Measurements from ENCODE around the gene CDHR2.

The CDHR2 gene

DNA sequence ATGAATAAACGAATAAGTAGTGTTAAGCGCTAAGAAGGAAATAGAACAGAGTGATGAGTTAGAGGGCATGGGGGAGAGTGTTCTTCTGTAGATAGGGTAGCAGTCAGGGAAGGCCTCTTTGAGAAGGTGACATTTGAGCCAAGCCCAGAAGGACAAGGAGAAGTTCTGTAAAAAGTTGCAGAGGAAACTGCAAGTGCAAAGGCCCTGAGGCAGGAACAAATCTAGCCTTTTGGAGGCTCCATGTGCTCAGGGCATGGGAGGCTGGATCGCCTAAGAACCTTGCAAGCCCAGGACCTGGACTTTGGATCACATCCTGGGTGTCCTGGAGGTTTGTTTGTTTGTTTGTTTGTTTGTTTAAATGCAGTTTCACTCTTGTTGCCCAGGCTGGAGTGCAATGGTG, 89.3 kb downstream of the CDHR2 start:
- H3K9ac ChIP-seq (ENCODE audit: low read depth, low read length, poor library complexity) = no peak overlapping the region
- H3K4ac ChIP-seq (ENCODE audit: low read length) = no peak overlapping the region
- no peak overlapping the region for H2BK120ac ChIP-seq (ENCODE audit: low read depth, low read length)
- no peak overlapping the region for H3K23ac ChIP-seq (ENCODE audit: low read depth, low read length, poor library complexity)
- no peak overlapping the region for H2BK15ac ChIP-seq (ENCODE audit: low read length)
- H3K14ac ChIP-seq (ENCODE audit: low read length) = no peak overlapping the region
- WGBS, 2 donors (ENCODE audit: extremely low coverage in 2 of 2, insufficient read length in 2 of 2, insufficient replicate concordance in 1 of 2) = 100% methylated on average over 2 of the region's 3 CpGs
- H4K8ac ChIP-seq (ENCODE audit: low read depth, low read length) = no peak overlapping the region
- no peak overlapping the region for H2BK12ac ChIP-seq (ENCODE audit: low read length)
- H4K91ac ChIP-seq (ENCODE audit: low read depth, low read length, poor library complexity) = no peak overlapping the region
- H3K4me2 ChIP-seq (ENCODE audit: insufficient read depth, low read length, poor library complexity, severe bottlenecking) = no peak overlapping the region
- no peak overlapping the region for H2AFZ ChIP-seq (ENCODE audit: low read length)
- H3K36me3 ChIP-seq (replicated peaks in 1 of 2; ENCODE audit: control insufficient read depth in 2 of 2, insufficient read depth in 2 of 2, low read length in 2 of 2) = no peaks in the 10 kb centered on the region
- H3K79me1 ChIP-seq (ENCODE audit: low read depth, low read length) = no peaks in the 10 kb centered on the region
- peaks cover 0 to 84% (median 0%) of the 10 kb centered on the region in 3 experiments for H3K27me3 ChIP-seq (ENCODE audit: control insufficient read depth in 3 of 3, insufficient read depth in 3 of 3, low read depth in 1 of 3, low read length in 3 of 3)
- no peaks in the 10 kb centered on the region for H3K4me1 ChIP-seq (ENCODE audit: control insufficient read depth in 2 of 2, insufficient read depth in 1 of 2, low read depth in 1 of 2, low read length in 2 of 2)
- no peak overlapping the region for H2AK5ac ChIP-seq (ENCODE audit: low read depth, low read length)
- peaks cover 0 to 5% of the 10 kb centered on the region in 2 donors for H3K9me3 ChIP-seq (replicated peaks in 1 of 2; ENCODE audit: control insufficient read depth in 2 of 2, insufficient read depth in 1 of 2, low read depth in 1 of 2, low read length in 2 of 2)
- H2BK5ac ChIP-seq (ENCODE audit: low read length) = no peak overlapping the region
- no peak overlapping the region for H3K4me3 ChIP-seq (ENCODE audit: low read length in 2 of 2)
- no peak overlapping the region for H3K27ac ChIP-seq (replicated peaks; ENCODE audit: low read length)
- no peak for DNase-seq (ENCODE audit: low spot score)
- no peak overlapping the region for H3K18ac ChIP-seq (ENCODE audit: low read length)

GRCh38 chr5:176639208-176639607, 90.1 kb downstream of the CDHR2 start:
- H3K9me3 ChIP-seq (replicated peaks in 1 of 2; ENCODE audit: control insufficient read depth in 2 of 2, insufficient read depth in 1 of 2, low read depth in 1 of 2, low read length in 2 of 2) = peaks cover 0 to 5% of the 10 kb centered on the region in 2 donors
- no peak overlapping the region for H3K27ac ChIP-seq (replicated peaks; ENCODE audit: low read length)
- no peaks in the 10 kb centered on the region for H3K79me1 ChIP-seq (ENCODE audit: low read depth, low read length)
- H2BK12ac ChIP-seq (ENCODE audit: low read length) = no peak overlapping the region
- no peak overlapping the region for H2BK15ac ChIP-seq (ENCODE audit: low read length)
- no peak overlapping the region for H2AK5ac ChIP-seq (ENCODE audit: low read depth, low read length)
- peaks cover 0 to 85% (median 0%) of the 10 kb centered on the region in 3 experiments for H3K27me3 ChIP-seq (ENCODE audit: control insufficient read depth in 3 of 3, insufficient read depth in 3 of 3, low read depth in 1 of 3, low read length in 3 of 3)
- no peak overlapping the region for H2BK5ac ChIP-seq (ENCODE audit: low read length)
- H3K23ac ChIP-seq (ENCODE audit: low read depth, low read length, poor library complexity) = no peak overlapping the region
- no peak overlapping the region for H3K18ac ChIP-seq (ENCODE audit: low read length)
- H4K8ac ChIP-seq (ENCODE audit: low read depth, low read length) = no peak overlapping the region
- H3K36me3 ChIP-seq (replicated peaks in 1 of 2; ENCODE audit: control insufficient read depth in 2 of 2, insufficient read depth in 2 of 2, low read length in 2 of 2) = no peaks in the 10 kb centered on the region
- no peak overlapping the region for H4K91ac ChIP-seq (ENCODE audit: low read depth, low read length, poor library complexity)
- no CpG with 5 or more reads among the region's 4 CpGs for WGBS, 2 donors (ENCODE audit: extremely low coverage in 2 of 2, insufficient read length in 2 of 2, insufficient replicate concordance in 1 of 2)
- H3K14ac ChIP-seq (ENCODE audit: low read length) = no peak overlapping the region
- peaks cover 0 to 5% of the 10 kb centered on the region in 2 donors for H3K4me1 ChIP-seq (ENCODE audit: control insufficient read depth in 2 of 2, insufficient read depth in 1 of 2, low read depth in 1 of 2, low read length in 2 of 2)
- H3K9ac ChIP-seq (ENCODE audit: low read depth, low read length, poor library complexity) = no peak overlapping the region
- no peak overlapping the region for H2AFZ ChIP-seq (ENCODE audit: low read length)
- no peak for DNase-seq (ENCODE audit: low spot score)
- H2BK120ac ChIP-seq (ENCODE audit: low read depth, low read length) = no peak overlapping the region
- H3K4me3 ChIP-seq (ENCODE audit: low read length in 2 of 2) = no peak overlapping the region
- no peak overlapping the region for H3K4ac ChIP-seq (ENCODE audit: low read length)
- H3K4me2 ChIP-seq (ENCODE audit: insufficient read depth, low read length, poor library complexity, severe bottlenecking) = no peak overlapping the region

DNA sequence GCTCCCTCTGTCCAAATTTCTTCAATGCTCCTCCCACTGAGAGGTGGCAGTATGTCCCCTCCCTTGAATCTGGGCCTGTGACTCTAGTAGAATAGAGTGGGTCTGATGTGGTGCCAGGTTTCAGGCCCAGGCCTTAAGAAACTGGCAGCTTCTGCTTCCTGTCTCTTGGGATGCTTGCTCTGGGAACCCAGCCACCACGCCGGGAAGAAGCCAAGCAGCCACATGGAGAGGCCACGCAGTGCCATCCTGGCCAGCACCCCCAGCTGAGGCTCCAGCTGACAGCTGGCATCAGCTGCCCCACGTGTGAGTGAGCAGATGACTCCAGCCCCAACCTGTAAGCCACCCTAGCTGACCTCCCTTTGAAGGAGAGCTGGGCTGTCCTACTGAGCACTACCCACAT, 90.8 kb downstream of the CDHR2 start:
- no peak overlapping the region for H2AFZ ChIP-seq (ENCODE audit: low read length)
- no peak overlapping the region for H3K18ac ChIP-seq (ENCODE audit: low read length)
- H3K14ac ChIP-seq (ENCODE audit: low read length) = peak overlapping the region; percentile 27
- H2BK5ac ChIP-seq (ENCODE audit: low read length) = no peak overlapping the region
- no peak overlapping the region for H3K4me3 ChIP-seq (ENCODE audit: low read length in 2 of 2)
- H3K79me1 ChIP-seq (ENCODE audit: low read depth, low read length) = no peaks in the 10 kb centered on the region
- H3K23ac ChIP-seq (ENCODE audit: low read depth, low read length, poor library complexity) = no peak overlapping the region
- H2BK120ac ChIP-seq (ENCODE audit: low read depth, low read length) = no peak overlapping the region
- no peak overlapping the region for H4K91ac ChIP-seq (ENCODE audit: low read depth, low read length, poor library complexity)
- H2BK15ac ChIP-seq (ENCODE audit: low read length) = no peak overlapping the region
- H3K36me3 ChIP-seq (replicated peaks in 1 of 2; ENCODE audit: control insufficient read depth in 2 of 2, insufficient read depth in 2 of 2, low read length in 2 of 2) = no peaks in the 10 kb centered on the region
- H2BK12ac ChIP-seq (ENCODE audit: low read length) = no peak overlapping the region
- H3K27ac ChIP-seq (replicated peaks; ENCODE audit: low read length) = no peak overlapping the region
- H4K8ac ChIP-seq (ENCODE audit: low read depth, low read length) = no peak overlapping the region
- peaks cover 0 to 5% of the 10 kb centered on the region in 2 donors for H3K9me3 ChIP-seq (replicated peaks in 1 of 2; ENCODE audit: control insufficient read depth in 2 of 2, insufficient read depth in 1 of 2, low read depth in 1 of 2, low read length in 2 of 2)
- no CpG with 5 or more reads among the region's 4 CpGs for WGBS, 2 donors (ENCODE audit: extremely low coverage in 2 of 2, insufficient read length in 2 of 2, insufficient replicate concordance in 1 of 2)
- H3K9ac ChIP-seq (ENCODE audit: low read depth, low read length, poor library complexity) = peak overlapping the region; percentile 39
- peaks cover 0 to 8% of the 10 kb centered on the region in 2 donors for H3K4me1 ChIP-seq (ENCODE audit: control insufficient read depth in 2 of 2, insufficient read depth in 1 of 2, low read depth in 1 of 2, low read length in 2 of 2)
- no peak overlapping the region for H3K4ac ChIP-seq (ENCODE audit: low read length)
- H2AK5ac ChIP-seq (ENCODE audit: low read depth, low read length) = peak overlapping the region; percentile 37
- peaks cover 0 to 91% (median 0%) of the 10 kb centered on the region in 3 experiments for H3K27me3 ChIP-seq (ENCODE audit: control insufficient read depth in 3 of 3, insufficient read depth in 3 of 3, low read depth in 1 of 3, low read length in 3 of 3)
- no peak for DNase-seq (ENCODE audit: low spot score)
- no peak overlapping the region for H3K4me2 ChIP-seq (ENCODE audit: insufficient read depth, low read length, poor library complexity, severe bottlenecking)

DNA sequence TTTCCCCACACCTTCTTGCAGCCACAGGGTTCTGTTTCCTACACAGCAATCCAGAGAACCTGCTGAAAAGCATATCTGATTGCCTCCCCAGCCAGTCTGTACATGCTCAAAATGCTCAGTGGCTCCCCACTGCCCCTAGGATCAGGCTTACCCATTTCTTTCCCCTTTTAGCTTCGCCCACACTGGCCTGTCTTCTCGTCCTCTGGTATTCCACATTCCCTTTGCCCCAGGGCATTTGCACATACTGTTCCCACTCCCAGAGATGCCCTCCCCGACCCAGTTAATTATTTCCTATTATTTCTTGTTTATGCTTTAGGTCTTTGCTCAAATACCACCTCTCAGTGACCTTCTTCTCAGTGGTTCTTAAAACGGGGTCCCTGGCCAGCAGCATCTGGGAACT, 91.5 kb downstream of the CDHR2 start:
- Histone ChIP-seq H2AFZ (ENCODE audit: low read length) (no peak overlapping the region), H3K4ac (ENCODE audit: low read length) (no peak overlapping the region), H2BK15ac (ENCODE audit: low read length) (no peak overlapping the region), H4K91ac (ENCODE audit: low read depth, low read length, poor library complexity) (no peak overlapping the region), H3K27me3 (ENCODE audit: control insufficient read depth in 3 of 3, insufficient read depth in 3 of 3, low read depth in 1 of 3, low read length in 3 of 3) (peaks cover 0 to 91% (median 0%) of the 10 kb centered on the region in 3 experiments), H3K4me2 (ENCODE audit: insufficient read depth, low read length, poor library complexity, severe bottlenecking) (no peak overlapping the region), H3K18ac (ENCODE audit: low read length) (no peak overlapping the region), H3K9me3 (replicated peaks in 1 of 2; ENCODE audit: control insufficient read depth in 2 of 2, insufficient read depth in 1 of 2, low read depth in 1 of 2, low read length in 2 of 2) (no peaks in the 10 kb centered on the region), H3K27ac (replicated peaks; ENCODE audit: low read length) (no peak overlapping the region), H2BK5ac (ENCODE audit: low read length) (no peak overlapping the region), H2BK120ac (ENCODE audit: low read depth, low read length) (no peak overlapping the region), H3K79me1 (ENCODE audit: low read depth, low read length) (no peaks in the 10 kb centered on the region), H3K23ac (ENCODE audit: low read depth, low read length, poor library complexity) (no peak overlapping the region), H2BK12ac (ENCODE audit: low read length) (no peak overlapping the region), H3K36me3 (replicated peaks in 1 of 2; ENCODE audit: control insufficient read depth in 2 of 2, insufficient read depth in 2 of 2, low read length in 2 of 2) (no peaks in the 10 kb centered on the region), H3K4me1 (ENCODE audit: control insufficient read depth in 2 of 2, insufficient read depth in 1 of 2, low read depth in 1 of 2, low read length in 2 of 2) (peaks cover 0 to 8% of the 10 kb centered on the region in 2 donors), H3K14ac (ENCODE audit: low read length) (no peak overlapping the region), H2AK5ac (ENCODE audit: low read depth, low read length) (no peak overlapping the region), H4K8ac (ENCODE audit: low read depth, low read length) (no peak overlapping the region), H3K4me3 (ENCODE audit: low read length in 2 of 2) (no peak overlapping the region), H3K9ac (ENCODE audit: low read depth, low read length, poor library complexity) (no peak overlapping the region)
- no CpG with 5 or more reads among the region's 4 CpGs for WGBS, 2 donors (ENCODE audit: extremely low coverage in 2 of 2, insufficient read length in 2 of 2, insufficient replicate concordance in 1 of 2)
- DNase-seq (ENCODE audit: low spot score) = no peak

All from neuronal stem cell (in vitro differentiated cells).